Measurements from ENCODE around the gene ATG2A. TPM values are rescaled to one million over a fixed set of nuclear protein-coding genes. Genes with fewer than 3 reads are reported as not detected.

ATG2A gene
- total and polyA plus RNA-seq, 2 experiments from 2014 or later = 11.7 to 18.1 TPM

DNA sequence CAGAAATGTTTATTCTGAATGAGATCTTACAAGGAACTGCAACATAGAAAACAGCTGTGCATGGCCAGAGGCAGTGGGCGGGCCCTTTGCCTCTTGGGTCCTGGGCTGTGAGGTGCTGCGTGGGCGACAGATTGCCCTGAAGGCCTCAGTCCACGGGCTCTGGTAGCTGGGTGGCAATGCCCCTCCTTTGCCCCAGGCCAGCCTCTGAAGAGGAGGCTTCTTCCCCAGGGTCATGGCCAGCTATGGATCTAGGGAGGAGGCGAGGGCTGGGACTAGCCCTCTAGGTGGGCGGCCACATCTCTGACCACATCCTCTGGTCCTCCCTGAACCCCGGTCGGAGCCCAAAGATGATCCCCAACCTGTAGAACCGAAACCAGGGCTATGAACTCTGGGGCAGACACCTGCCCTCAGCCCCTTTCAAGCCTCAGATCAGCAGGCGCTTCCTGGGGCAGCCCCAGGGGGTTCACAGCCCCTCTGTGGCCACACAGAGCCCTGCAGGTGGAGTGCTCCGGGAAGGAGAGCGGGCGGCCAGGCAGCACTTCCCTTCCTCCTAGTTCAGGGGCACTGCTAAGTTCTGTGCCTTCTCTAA lies 65.9 kb downstream of the ATG2A start:
- Histone ChIP-seq H3K36me3 (replicated peaks; ENCODE audit: insufficient read depth, low read depth) (no peaks in the 10 kb centered on the region), H3K27me3 (no peaks in the 10 kb centered on the region), H3K4me1 (ENCODE audit: insufficient read depth) (peaks cover 22% of the 10 kb centered on the region), H3K27ac (peak overlapping the region; percentile 58), H3K9me2 (replicated peaks; ENCODE audit: insufficient read depth) (no peaks in the 10 kb centered on the region), H3K4me2 (no peak overlapping the region), H3K9me3 (ENCODE audit: low read depth) (no peaks in the 10 kb centered on the region), H2AFZ (no peak overlapping the region), H3K4me3 (no peak overlapping the region), H3K79me2 (peaks cover 4% of the 10 kb centered on the region), H4K20me1 (ENCODE audit: insufficient read depth, poor library complexity, severe bottlenecking) (no peaks in the 10 kb centered on the region)
- TF ChIP-seq EZH2phosphoT487 (IDR thresholded peaks at IDR 0.05; ENCODE audit: low read depth, severe bottlenecking, unreplicated experiment) = no peak
- TF ChIP-seq EZH2 (IDR thresholded peaks at IDR 0.05; ENCODE audit: borderline replicate concordance) = no peak
- TF ChIP-seq, protein P1, sequence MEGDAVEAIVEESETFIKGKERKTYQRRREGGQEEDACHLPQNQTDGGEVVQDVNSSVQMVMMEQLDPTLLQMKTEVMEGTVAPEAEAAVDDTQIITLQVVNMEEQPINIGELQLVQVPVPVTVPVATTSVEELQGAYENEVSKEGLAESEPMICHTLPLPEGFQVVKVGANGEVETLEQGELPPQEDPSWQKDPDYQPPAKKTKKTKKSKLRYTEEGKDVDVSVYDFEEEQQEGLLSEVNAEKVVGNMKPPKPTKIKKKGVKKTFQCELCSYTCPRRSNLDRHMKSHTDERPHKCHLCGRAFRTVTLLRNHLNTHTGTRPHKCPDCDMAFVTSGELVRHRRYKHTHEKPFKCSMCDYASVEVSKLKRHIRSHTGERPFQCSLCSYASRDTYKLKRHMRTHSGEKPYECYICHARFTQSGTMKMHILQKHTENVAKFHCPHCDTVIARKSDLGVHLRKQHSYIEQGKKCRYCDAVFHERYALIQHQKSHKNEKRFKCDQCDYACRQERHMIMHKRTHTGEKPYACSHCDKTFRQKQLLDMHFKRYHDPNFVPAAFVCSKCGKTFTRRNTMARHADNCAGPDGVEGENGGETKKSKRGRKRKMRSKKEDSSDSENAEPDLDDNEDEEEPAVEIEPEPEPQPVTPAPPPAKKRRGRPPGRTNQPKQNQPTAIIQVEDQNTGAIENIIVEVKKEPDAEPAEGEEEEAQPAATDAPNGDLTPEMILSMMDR (IDR thresholded peaks at IDR 0.05; ENCODE audit: poor library complexity) = no peak
- 70% methylated on average over 13 of the region's 13 CpGs for WGBS (ENCODE audit: low lambda C conversion rate, missing lambda C conversion rate)
- no peak for DNase-seq (ENCODE audit: low spot score)

DNA sequence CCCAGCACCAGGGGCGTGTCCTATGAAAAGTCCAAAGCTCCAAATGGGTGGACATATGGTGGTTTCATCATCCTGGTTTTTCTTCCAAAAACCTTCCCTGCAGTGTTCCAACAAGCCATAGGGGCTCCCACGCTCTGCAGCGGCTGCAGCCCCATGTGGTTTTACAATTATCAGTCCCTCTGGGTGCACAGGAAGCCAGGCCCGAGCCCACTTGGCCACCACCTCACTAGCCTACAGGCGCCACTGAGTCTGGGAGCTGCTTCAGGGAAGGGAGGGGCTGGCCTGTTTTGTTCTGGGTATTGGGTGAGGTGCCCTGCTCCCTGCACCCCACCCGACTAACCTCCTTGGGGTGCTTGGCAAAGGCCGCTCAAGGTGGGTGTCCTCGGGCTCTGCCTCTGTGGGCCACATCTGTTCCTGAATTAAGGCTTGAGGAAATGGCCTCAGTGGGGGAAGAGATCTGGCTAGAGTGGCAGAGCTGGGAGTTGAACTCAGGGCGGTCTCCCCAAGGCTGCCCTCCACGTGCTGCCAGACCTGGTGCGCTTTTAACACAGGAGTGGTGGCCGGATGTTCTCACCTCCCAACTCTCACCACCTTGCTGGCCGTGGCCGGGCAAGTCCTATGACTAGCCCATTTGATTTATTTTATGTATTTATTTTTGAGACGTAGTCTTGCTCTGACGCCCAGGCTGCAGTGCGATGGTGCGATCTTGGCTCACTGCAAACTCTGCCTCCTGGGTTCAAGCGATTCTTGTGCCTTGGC lies 67.2 kb downstream of the ATG2A start:
- Histone ChIP-seq H3K79me2 (no peaks in the 10 kb centered on the region), H2AFZ (no peak overlapping the region), H3K9me2 (replicated peaks; ENCODE audit: insufficient read depth) (no peaks in the 10 kb centered on the region), H3K27me3 (no peaks in the 10 kb centered on the region), H3K4me2 (no peak overlapping the region), H3K4me1 (ENCODE audit: insufficient read depth) (peaks cover 9% of the 10 kb centered on the region), H4K20me1 (ENCODE audit: insufficient read depth, poor library complexity, severe bottlenecking) (no peaks in the 10 kb centered on the region), H3K36me3 (replicated peaks; ENCODE audit: insufficient read depth, low read depth) (no peaks in the 10 kb centered on the region), H3K9me3 (ENCODE audit: low read depth) (no peaks in the 10 kb centered on the region), H3K4me3 (no peak overlapping the region), H3K27ac (no peak overlapping the region)
- DNase-seq (ENCODE audit: low spot score) = no peak
- TF ChIP-seq EZH2phosphoT487 (IDR thresholded peaks at IDR 0.05; ENCODE audit: low read depth, severe bottlenecking, unreplicated experiment) = no peak
- TF ChIP-seq, protein P1 (IDR thresholded peaks at IDR 0.05; ENCODE audit: poor library complexity) = no peak
- no peak for TF ChIP-seq EZH2 (IDR thresholded peaks at IDR 0.05; ENCODE audit: borderline replicate concordance)
- 90% methylated on average over 18 of the region's 19 CpGs for WGBS (ENCODE audit: low lambda C conversion rate, missing lambda C conversion rate)

DNA sequence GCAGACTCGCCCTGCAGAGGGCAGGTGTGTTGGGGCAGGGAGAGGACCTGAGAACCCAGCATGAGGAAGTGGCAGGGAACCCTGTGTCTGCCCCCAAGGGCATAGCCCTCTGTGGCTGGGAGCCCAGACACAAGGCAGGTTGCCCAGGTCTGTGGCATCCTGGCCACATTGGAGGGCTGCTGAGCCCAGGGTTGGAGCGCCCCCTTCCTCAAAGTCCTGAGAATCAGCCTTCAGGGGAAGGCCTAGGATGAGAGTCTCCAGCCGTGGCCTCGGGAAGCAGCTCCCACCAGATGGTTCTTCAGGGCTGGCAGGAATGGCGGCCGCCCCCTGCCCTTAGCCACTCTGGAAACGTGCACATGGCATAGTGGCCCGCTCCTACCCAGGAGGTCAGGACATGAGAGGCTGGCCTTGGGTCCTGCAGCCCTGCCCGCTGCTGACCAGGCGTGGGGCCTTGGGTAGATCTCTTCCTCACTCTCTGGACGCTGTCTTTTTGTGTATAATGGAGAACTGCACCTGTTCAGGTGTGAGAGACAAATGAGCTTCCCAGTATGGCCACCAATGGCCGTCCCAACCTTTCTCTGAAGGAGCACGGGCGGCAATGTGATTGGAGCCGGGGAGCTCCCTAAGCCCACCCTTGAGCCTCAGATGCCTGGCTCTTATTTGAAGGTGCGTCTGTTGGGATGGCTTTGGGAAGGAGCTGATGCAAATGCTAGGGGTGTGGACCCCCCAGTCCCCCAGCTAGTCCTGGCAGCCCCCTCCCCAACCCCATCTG lies 68.0 kb downstream of the ATG2A start:
- Histone ChIP-seq H3K4me1 (ENCODE audit: insufficient read depth) (peaks cover 6% of the 10 kb centered on the region), H3K27ac (peak overlapping the region; percentile 63), H3K9me3 (ENCODE audit: low read depth) (no peaks in the 10 kb centered on the region), H3K79me2 (peaks cover under 1% of the 10 kb centered on the region), H3K36me3 (replicated peaks; ENCODE audit: insufficient read depth, low read depth) (no peaks in the 10 kb centered on the region), H3K9me2 (replicated peaks; ENCODE audit: insufficient read depth) (no peaks in the 10 kb centered on the region), H3K4me2 (no peak overlapping the region), H3K27me3 (no peaks in the 10 kb centered on the region), H3K4me3 (no peak overlapping the region), H2AFZ (no peak overlapping the region), H4K20me1 (ENCODE audit: insufficient read depth, poor library complexity, severe bottlenecking) (no peaks in the 10 kb centered on the region)
- DNase-seq (ENCODE audit: low spot score) = peak; percentile 46
- whole genome bisulfite sequencing (ENCODE audit: low lambda C conversion rate, missing lambda C conversion rate) = 83% methylated on average over 15 of the region's 16 CpGs
- TF ChIP-seq, protein P1 (IDR thresholded peaks at IDR 0.05; ENCODE audit: poor library complexity) = no peak
- no peak for TF ChIP-seq EZH2phosphoT487 (IDR thresholded peaks at IDR 0.05; ENCODE audit: low read depth, severe bottlenecking, unreplicated experiment)
- TF ChIP-seq EZH2 (IDR thresholded peaks at IDR 0.05; ENCODE audit: borderline replicate concordance) = no peak
